HG03571 (cell line): Measurements from ENCODE around the gene EXOC3L1.

Experiments used
- ATAC-seq: cut with Tn5 transposase; IDR thresholded peaks from one replicate; pipeline ENCODE4 v1.9.1; 2021; ENCODE audit not compliant: unreplicated experiment

EXOC3L1 gene

DNA sequence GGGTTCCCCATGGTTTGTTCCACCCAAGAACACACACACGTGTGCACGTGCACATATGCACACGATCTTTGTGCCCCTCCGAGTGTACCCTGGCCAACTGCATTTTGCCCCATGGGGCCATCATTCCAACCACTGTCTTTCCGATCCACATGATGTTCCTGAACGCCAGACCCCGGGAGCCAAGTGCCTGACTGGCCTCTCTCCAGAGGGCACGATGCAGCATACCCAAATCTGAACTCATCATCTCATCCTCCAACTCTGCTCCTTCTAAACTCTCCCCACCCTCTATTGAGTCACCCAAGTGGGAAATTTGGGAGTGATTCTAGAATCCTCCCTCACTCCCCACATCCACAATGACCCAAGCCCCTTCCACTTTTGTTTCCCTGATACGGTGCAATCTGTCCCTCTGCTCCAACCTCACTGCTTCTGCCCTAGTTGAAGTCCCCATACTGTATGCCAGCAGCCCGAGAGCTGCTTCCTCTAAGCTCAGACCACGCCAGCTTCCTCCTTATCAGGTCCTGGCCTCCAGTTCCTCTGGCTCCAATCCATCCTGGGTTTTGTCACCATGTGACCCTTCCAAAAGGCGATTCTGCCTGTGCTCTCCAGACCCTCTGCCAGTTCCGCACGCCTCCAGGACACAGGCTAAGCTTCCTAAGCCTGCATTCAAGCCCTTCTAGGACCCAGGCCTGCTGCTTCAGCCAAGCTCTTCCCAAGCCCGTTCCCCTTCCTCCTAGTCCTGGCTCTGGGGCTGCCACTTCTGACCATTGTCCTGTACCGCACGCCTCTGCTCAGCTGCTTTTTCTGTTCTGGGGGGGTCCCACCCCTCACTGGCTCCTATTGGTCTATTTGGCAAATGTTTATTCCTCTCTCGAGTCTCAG lies 26.9 kb upstream of the EXOC3L1 start:
- no peak for ATAC-seq

DNA sequence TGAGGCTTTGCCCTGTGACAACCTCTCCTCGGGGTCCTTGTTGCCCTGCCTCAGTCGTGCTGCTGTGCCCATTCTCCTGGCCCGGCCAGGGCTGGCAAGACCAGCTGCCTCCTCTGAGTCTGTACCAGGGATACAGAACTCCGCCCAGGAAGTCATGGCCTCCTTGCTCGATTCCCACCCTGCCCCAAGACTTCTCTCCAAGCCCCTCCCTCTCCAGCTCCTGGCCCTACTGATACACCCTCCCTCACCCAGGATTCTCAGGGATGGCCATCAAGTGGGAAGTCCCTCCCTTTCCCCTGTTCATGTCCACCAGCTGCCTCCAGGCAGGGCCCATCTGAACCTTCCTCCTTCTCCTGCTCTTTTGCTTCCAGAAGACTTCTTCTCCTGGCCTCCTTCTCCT lies 25.8 kb upstream of the EXOC3L1 start:
- no peak for ATAC-seq

DNA sequence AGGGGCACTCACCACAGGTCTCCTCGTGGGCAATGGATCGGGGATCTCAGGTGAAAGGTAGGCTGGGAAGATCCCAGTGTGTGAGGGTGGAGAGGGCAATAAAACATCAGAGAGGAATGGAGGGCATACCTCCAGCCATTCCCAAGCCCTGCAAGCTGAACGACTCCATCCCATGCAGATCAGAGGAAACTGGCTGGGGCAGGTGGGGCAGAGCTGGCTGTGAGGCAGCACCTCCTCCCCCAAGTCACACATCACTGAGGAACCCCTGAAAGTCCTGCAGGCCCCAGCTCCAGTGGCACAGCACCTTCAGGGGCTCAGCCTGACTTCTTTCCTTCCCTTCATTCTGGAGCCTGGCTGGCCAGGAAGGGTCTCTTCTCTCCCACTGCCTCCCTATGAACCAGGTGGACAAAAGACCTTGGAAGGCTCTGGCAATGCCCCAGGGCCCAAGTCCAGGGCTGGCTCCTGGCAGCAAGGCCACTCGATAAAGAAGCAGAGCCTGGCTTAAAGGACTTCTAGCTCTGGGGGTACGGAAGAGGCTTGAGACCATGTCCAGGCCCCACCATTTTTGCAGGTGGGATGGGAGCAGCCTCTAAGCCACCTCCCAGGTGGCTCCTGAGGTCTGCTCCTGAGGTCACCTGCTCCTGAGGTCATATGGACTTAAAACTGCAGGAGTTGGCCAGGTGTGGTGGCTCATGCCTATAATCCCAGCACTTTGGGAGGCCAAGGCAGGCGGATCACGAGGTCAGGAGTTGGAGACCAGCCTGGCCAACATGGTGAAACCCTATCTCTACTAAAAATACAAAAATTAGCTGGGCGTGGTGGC lies 23.5 kb upstream of the EXOC3L1 start:
- no peak for ATAC-seq

DNA sequence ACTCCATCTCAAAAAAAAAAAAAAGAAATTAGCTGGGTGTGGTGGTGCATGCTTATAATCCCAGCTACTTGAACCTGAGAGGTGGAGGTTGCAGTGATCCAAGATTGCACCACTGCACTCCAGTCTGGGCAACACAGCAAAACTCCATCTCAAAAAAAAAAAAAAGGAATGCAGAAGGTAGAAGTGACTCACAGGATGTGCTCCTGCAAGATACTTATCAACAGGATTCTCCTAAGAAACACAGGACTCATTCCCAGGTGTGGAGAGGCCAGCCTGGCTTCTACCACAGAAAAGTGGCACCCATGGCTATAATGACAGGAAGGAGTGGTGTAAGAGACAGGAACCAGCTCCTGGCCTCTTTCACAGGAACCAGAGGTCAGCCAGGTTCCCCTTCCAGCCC lies 22.8 kb upstream of the EXOC3L1 start:
- ATAC-seq: no peak

DNA sequence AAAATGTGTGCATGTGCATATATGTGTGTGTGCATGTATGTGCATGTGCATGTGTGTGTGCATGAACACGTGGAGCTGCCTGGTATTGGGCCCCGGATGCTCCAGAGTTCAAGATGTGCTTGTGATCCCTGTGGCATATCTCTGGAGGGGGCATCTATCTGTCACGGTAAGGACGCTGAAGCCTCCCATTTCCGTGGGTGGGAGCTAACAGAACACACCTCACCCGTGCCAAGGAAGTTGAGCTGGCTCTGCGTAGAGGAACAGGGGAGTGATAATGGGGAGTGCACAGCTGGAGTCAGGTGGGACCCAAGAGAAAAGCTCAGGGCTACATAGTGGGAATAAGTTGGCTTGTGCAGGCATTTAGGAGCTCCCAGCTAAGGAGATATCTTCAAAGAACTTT lies 21.7 kb upstream of the EXOC3L1 start:
- no peak for ATAC-seq

DNA sequence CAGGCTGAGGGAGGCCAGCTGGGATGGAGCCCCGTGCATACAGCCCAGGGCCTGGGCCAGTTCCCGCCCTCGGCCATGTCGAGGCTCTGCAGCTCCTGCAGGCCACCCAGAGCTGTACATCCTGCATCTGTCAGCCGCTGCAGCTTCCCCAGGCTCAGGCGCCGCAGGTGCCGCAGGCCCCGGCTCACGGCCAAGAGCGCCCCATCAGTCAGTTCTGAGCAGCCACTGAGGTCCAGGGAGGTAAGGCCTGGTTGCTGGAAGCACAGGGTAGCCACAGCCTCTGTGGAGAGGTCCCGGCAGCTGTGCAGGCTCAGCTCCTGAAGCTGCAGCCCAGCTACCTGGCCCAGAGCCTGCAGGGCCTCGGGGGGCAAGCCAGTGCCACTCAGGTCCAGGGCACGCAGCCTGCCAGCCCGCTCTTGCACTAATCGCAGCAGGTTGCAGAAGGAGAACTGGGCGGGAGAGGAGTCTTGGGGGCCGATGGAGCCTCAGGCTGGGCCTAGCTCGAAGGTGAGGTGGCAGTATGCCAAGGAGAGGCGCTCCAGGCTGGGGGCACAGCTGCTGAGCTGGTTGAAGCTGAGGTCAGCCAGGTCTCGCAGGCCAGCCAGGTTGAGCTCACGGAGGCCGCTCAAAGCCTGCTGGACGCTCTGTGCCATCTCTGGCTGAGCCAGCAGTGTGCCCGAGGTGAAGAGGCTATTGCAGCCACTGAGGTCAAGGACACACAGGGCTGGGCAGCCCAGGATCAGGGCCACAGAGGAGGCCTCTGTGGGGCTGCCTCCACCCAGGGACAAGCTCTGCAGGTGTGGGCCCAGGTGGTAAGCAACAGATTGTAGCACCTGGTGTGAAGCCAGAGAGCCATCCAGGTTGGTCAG lies 20.4 kb upstream of the EXOC3L1 start:
- no peak for ATAC-seq

DNA sequence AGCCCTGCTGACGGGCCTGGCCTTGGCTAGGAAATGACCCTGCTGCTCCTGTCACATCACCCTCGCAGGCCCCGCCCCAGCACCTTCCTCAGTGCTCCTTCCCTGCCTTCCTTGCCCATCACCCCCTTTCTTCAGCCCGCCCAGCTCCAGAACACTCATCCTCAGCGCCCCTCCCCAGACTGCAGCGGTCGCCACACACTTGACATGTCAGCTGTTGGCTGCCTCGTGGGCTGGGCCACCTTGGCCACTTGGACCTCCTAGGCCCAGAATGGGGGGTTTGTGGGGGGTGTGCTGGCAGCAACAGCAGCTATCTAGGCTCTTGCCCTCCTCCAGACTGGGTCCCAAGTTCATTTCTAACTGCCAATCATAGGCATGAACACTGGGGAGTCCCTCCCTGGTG lies 19.6 kb upstream of the EXOC3L1 start:
- ATAC-seq: no peak

DNA sequence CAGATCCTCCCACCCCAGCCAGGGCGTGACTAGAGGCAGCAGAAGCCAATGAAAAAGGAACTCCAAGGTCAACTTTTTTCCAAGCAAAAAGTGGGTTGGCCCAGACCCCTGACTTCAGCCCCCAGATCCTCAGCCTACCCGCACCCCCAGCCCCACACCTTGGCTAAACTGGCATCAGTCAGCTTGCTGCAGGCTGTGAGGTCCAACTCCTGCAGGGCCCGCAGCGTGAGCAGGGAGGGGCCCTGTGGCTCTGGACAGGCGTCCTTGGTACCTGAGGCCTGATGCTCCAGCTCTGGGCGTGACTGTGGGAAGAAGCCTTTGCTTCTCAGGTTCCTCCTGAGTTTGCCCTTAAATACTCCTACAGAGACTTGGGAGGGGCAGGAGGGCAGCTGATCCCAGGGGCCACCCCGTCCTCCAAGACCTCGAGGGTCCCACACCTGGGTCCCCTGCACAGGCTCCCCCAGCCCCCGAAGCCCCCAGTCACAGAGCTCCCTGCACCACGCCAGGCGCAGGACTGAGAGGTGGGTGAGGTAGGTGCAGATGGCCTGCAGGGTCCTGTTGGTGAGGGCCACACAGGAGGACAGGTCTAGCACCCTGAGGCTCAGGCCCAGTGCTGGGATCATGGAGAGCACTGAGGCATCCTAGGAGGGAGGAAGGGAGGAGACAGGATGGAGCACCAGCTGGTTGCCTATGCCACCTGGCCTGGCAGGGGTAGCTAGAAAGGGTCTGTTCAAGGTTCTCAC lies 18.4 kb upstream of the EXOC3L1 start:
- ATAC-seq: no peak

DNA sequence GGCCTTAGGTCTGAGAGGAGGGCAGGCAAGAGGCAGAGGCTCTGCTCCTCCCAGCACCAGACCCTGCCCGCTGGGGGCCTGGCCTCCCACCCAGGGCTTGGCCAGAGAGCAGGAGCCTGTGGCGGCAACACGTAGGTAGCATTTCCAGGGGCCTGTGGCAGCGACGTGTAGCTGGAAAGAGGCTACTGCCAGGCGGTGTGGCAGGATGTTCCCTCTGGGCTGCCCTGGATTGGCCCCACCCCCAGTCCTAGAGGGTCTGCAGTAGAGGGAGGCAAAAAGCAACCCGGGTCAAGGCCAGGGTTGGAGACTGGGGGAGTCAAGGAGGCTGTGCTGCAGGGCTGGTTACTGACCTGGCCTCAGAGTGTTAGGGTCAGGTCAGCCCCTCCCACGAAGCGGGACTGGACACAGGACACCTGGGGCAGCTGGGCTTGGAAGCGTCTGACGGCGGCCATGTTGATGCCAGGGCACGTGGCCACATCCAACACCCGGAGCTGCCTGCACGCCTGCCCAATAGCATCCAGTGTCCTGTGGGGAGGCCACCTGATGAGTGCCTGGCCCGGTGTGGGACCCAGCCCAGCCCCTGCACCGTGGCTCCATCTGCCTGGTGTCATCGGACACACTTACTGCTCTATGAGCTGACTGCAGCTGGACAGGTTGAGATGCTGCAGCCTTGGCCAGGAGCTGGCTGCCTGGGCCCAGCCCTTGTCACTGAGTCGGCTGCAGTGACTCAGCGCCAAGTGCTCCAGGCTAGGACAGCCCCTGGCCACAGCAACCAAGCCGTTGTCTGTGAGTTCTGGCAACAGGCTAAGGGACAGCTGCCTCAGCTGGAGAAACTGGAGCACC lies 17.5 kb upstream of the EXOC3L1 start:
- no peak for ATAC-seq

DNA sequence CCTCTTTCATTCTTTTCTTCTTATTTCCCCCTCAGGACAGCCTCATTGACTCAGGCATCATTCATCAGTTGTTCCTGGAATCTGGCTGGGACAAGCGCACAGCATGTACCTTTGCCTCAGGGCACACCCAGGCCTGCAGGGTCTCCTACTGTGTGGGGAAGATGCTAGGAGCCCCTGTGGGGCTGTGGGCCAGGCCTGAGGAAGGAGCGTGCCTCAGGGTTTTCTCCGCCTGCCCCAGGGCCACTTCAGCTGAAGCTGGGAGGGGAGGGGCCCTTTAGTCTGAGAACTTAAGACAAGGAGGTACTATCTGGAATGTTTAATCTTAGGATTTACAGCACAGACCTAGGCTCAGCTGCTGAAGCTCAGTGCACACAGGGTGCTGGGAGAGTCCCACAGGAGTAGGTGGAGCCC lies 16.9 kb upstream of the EXOC3L1 start:
- no peak for ATAC-seq

DNA sequence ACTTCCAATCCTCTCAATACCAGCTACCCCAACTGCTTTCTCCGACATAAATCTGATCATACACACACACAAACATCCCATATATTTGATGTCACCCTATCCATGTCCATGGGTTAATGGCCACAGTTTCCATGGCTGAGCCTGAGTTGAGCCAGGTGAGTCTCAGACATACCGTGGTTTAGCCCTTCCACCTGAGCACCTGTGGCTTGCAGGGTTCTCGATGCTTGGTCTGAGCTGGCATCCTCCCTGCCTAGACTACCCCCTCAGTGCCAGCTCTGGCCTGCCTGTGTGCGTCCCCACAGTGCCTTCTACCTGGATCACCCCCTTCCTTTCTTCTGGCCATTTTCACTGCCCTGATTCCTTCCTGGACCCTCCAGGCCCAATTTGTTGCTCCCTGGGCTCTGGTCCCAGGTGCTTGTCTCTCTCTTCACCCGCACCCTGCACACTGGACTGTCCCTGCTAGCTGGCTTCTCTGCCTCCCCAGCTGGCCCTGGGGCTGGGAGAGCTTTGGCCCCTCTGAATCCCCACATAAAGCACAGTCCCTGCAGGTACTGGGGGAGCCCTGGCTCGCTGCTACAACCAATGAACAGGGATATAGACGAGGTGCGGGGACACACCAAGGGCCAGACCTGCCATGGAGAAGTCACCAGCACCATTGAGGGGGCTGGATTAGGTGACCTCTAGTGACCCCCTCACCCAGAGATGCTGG lies 16.3 kb upstream of the EXOC3L1 start:
- ATAC-seq: no peak

DNA sequence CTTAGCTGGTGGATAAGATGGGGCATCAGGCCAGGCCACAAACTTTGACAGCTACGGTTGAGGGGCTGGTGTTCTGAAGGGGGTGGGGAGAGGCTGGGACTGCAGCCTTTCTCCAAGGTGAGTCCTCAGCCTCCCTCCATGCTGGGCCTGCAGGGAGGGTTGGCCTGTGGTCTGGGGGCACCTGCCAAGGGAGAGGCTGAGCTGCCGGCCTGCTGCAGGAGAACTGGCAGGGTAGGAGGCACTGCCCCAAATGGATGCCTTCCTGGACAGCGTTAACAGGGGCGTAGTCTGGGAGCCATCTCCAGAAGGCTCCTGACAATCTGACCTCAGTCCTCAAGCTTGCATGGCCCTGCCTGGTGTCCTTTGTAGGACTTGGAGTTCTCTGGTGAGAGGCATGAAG lies 14.1 kb upstream of the EXOC3L1 start:
- no peak for ATAC-seq

DNA sequence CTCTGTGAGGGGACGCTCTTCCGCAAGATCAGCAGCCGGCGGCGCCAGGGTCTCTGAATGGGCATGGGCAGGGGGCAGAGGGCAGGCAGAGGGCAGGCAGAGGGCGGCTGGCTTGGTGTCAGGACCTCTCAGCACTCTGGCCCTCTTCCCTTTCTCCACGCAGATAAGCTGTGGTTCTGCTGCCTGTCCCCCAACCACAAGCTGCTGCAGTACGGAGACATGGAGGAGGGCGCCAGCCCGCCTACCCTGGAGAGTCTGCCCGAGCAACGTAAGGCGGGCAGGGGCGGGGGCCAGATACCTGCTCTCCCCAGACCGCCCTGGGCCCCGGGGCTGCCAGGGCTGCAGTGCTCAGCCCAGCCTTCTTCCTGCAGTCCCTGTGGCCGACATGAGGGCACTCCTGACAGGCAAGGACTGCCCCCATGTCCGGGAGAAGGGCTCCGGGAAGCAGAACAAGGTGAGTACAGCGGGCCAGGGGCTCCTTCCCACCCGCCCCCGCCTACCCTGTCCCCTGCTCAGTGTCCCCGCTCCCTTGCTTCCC lies 13.1 kb upstream of the EXOC3L1 start:
- no peak for ATAC-seq

DNA sequence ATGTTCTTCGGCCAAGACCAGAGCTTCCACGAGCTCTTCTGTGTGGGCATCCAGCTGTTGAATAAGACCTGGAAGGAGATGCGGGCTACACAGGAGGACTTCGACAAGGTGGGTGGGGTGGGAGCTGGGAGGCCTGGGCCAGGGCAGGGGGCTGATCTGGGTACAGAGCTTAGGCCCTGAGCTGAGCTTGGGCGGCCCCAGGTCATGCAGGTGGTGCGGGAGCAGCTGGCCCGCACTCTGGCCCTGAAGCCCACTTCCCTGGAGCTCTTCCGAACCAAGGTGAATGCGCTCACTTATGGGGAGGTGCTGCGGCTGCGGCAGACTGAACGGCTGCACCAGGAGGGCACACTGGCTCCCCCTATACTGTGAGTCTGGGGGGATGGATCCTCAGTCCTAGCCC lies 12.5 kb upstream of the EXOC3L1 start:
- no peak for ATAC-seq

DNA sequence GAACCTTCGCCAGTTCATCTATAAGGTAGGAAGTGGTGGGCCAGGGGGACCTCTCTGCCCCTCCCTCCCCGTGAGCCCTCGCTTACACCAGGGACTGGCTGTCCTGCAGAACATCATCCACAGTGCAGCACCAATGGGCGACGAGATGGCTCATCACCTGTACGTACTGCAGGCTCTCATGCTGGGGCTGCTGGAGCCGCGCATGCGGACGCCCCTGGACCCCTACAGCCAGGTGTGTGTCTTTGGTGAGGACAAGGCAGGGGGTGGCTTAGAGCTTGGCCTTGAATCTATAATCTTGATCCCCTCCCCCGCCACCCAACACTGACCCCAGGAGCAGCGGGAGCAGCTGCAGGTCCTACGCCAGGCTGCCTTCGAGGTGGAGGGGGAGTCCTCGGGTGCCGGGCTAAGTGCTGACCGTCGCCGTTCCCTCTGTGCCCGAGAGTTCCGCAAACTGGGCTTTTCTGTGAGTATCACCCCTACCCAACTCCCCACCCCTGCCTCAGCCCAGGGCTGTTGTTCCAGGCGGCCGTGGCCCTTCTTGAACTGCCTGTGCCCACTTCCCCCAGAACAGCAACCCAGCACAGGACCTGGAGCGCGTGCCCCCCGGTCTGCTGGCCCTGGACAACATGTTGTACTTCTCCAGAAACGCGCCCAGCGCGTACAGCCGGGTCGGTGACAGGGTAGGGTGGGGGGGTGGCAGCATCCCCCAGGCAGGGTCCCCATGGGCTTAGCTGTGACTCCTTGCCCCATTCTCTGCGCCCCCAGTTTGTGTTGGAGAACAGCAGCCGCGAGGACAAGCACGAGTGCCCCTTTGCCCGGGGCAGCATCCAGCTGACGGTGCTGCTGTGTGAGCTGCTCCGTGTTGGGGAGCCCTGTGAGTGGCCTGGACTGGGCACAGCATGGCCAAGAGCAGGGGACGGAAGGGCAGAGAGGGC lies 11.7 kb upstream of the EXOC3L1 start:
- ATAC-seq: no peak

DNA sequence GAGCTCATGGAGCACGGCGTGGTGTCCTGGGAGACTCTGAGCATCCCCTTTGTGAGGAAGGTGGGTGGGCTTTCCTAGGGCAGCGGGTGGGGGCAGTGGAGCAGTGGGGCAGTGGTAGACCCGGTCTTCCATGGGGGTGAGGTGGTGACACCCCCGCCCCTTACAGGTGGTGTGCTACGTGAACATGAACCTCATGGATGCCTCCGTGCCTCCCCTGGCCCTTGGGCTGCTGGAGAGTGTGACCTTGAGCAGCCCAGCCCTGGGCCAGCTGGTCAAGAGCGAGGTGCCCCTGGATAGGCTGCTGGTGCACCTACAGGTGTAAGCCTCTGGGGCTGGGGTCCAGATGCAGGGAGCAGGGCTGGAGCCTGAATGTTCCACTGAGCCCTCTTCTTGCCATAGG lies 10.6 kb upstream of the EXOC3L1 start:
- no peak for ATAC-seq

DNA sequence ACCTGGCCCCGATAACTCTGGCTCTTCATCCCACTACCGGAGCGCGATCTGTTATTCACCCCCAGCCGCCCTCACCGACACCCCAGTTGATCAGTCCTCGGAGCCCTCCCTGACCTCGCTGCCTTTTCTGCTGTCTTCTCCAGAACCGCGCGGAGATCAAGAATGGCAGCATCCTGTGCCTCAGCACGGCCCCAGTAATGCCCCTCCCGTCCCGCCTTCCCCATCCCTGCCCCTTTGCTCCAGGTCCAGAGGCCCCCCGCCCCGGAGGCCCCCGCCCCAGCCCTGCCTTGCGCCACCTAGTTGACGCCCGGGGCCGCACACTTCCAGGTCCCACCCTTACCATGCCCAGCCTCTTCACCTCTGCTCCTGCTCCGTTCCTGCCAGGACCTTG lies 9.9 kb upstream of the EXOC3L1 start:
- ATAC-seq: no peak
